H9 (cell line): ENCODE results near the gene OSBPL2. TPM values are rescaled to one million over a fixed set of nuclear protein-coding genes. Genes with fewer than 3 reads are reported as not detected.

Experiments
- DNase-seq: peaks from one replicate; pipeline ENCODE4 v3.0.0-alpha.2; 2017
- H2AFZ ChIP-seq: one replicate; pipeline ENCODE4 v1.6.1; 2013; ENCODE audit warnings: mild to moderate bottlenecking, low read length, control low read depth, moderate library complexity
- H2AK5ac ChIP-seq: 2 replicates; pipeline ENCODE4 v1.6.1; 2013; ENCODE audit warnings: low read length, control low read depth, mixed read lengths; ENCODE audit not compliant: insufficient read length
- H2BK120ac ChIP-seq: one replicate; pipeline ENCODE4 v1.6.1; 2013; ENCODE audit warnings: low read depth, mild to moderate bottlenecking, low read length, control low read depth, inconsistent platforms; ENCODE audit not compliant: poor library complexity, severe bottlenecking
- H2BK12ac ChIP-seq: 2 replicates; pipeline ENCODE4 v1.6.1; 2013; ENCODE audit warnings: low read length, control low read depth, mixed read lengths, low read depth; ENCODE audit not compliant: insufficient read length
- H2BK15ac ChIP-seq: 2 replicates; pipeline ENCODE4 v1.6.1; 2013; ENCODE audit warnings: low read depth, low read length, control low read depth
- H2BK20ac ChIP-seq: one replicate; pipeline ENCODE4 v1.6.1; 2013; ENCODE audit warnings: low read depth, mild to moderate bottlenecking, low read length, control low read depth, inconsistent platforms; ENCODE audit not compliant: poor library complexity, severe bottlenecking
- H2BK5ac ChIP-seq: 2 replicates; pipeline ENCODE4 v1.6.1; 2013; ENCODE audit warnings: low read length, control low read depth, mixed read lengths; ENCODE audit not compliant: insufficient read length
- H3K14ac ChIP-seq: 2 replicates; pipeline ENCODE4 v1.6.1; 2013; ENCODE audit warnings: low read length, control low read depth; ENCODE audit not compliant: insufficient read depth
- H3K18ac ChIP-seq: 2 replicates; pipeline ENCODE4 v1.6.1; 2013; ENCODE audit warnings: low read depth, mild to moderate bottlenecking, mixed read lengths, low read length, control low read depth; ENCODE audit not compliant: insufficient read length
- H3K23ac ChIP-seq: 2 replicates; pipeline ENCODE4 v1.6.1; 2013; ENCODE audit warnings: low read length, control low read depth, mixed read lengths, low read depth; ENCODE audit not compliant: insufficient read length
- H3K23me2 ChIP-seq: 2 replicates; pipeline ENCODE4 v1.6.1; 2013; ENCODE audit warnings: low read depth, mild to moderate bottlenecking, mixed read lengths, low read length, control low read depth; ENCODE audit not compliant: insufficient read length, poor library complexity, severe bottlenecking
- H3K27ac ChIP-seq: 2 replicates; pipeline ENCODE4 v1.5.1; 2013; ENCODE audit warnings: low read length, control low read depth, mixed read lengths, low read depth; ENCODE audit not compliant: insufficient read length
- H3K27me3 ChIP-seq: 2 replicates; pipeline ENCODE4 v1.6.1; 2013; ENCODE audit warnings: low read length, control low read depth, inconsistent platforms; ENCODE audit not compliant: insufficient read depth
- H3K4ac ChIP-seq: 2 replicates; pipeline ENCODE4 v1.6.1; 2013; ENCODE audit warnings: low read depth, mild to moderate bottlenecking, control low read depth, inconsistent platforms, low read length, moderate library complexity
- H3K4me1 ChIP-seq: 2 replicates; pipeline ENCODE4 v1.6.1; 2013; ENCODE audit warnings: low read length, control low read depth, inconsistent platforms; ENCODE audit not compliant: insufficient read depth
- H3K4me2 ChIP-seq: 2 replicates; pipeline ENCODE4 v1.6.1; 2013; ENCODE audit warnings: low read length, control low read depth, mixed read lengths; ENCODE audit not compliant: insufficient read length, insufficient read depth
- H3K56ac ChIP-seq: 2 replicates; pipeline ENCODE4 v1.6.1; 2013; ENCODE audit warnings: low read depth, mild to moderate bottlenecking, mixed read lengths, low read length, control low read depth; ENCODE audit not compliant: insufficient read length
- H3K79me1 ChIP-seq: 2 replicates; pipeline ENCODE4 v1.6.1; 2013; ENCODE audit warnings: low read depth, mild to moderate bottlenecking, moderate library complexity, low read length, control low read depth, inconsistent platforms; ENCODE audit not compliant: insufficient read depth, poor library complexity, severe bottlenecking
- H3K79me2 ChIP-seq: 2 replicates; pipeline ENCODE4 v1.6.1; 2013; ENCODE audit warnings: low read length, control low read depth, inconsistent platforms; ENCODE audit not compliant: insufficient read depth
- H3K9ac ChIP-seq: 2 replicates; pipeline ENCODE4 v1.6.1; 2013; ENCODE audit warnings: low read length, control low read depth, mixed read lengths; ENCODE audit not compliant: insufficient read length; ENCODE audit errors: extremely low read depth
- H3K9me3 ChIP-seq: one replicate; pipeline ENCODE4 v1.6.1; 2013; ENCODE audit warnings: low read depth, low read length, inconsistent platforms; ENCODE audit not compliant: control insufficient read depth
- H3T11ph ChIP-seq: one replicate; pipeline ENCODE4 v1.6.1; 2013; ENCODE audit warnings: mild to moderate bottlenecking, low read length, control low read depth, inconsistent platforms
- H4K20me1 ChIP-seq: one replicate; pipeline ENCODE4 v1.6.1; 2013; ENCODE audit not compliant: control insufficient read depth, insufficient read length, insufficient read depth
- H4K5ac ChIP-seq: 2 replicates; pipeline ENCODE4 v1.6.1; 2013; ENCODE audit warnings: low read depth, mild to moderate bottlenecking, mixed read lengths, low read length, control low read depth; ENCODE audit not compliant: insufficient read length
- H4K8ac ChIP-seq: replicated peaks from 2 replicates; pipeline ENCODE4 v1.6.1; 2013; ENCODE audit warnings: low read length, control low read depth, mixed read lengths, low read depth; ENCODE audit not compliant: insufficient read length
- H4K91ac ChIP-seq: 2 replicates; pipeline ENCODE4 v1.6.1; 2013; ENCODE audit warnings: low read depth, mild to moderate bottlenecking, moderate library complexity, mixed read lengths, low read length, control low read depth; ENCODE audit not compliant: insufficient read length
- H3K27ac Mint-ChIP-seq, 3 experiments: 2 replicates in 2 of 3; 3 replicates in 1 of 3; pipeline ENCODE4 v1.8.0; 2020 to 2021; ENCODE audit warnings: mixed read lengths in 3 of 3, mild to moderate bottlenecking in 1 of 3, moderate library complexity in 1 of 3
- H3K27me3 Mint-ChIP-seq: 2 replicates; pipeline ENCODE4 v1.8.0; 2021; ENCODE audit warnings: low read depth, mild to moderate bottlenecking, moderate library complexity, mixed read lengths
- H3K36me3 Mint-ChIP-seq, 3 experiments: 2 replicates in 2 of 3; 3 replicates in 1 of 3; pipeline ENCODE4 v1.8.0; 2020 to 2021; ENCODE audit warnings: low read depth in 3 of 3, mixed read lengths in 3 of 3; ENCODE audit not compliant: insufficient read depth in 1 of 3
- H3K4me1 Mint-ChIP-seq, 2 experiments: 2 replicates each; pipeline ENCODE4 v1.8.0; 2020; ENCODE audit warnings: mixed read lengths in 2 of 2
- H3K4me3 Mint-ChIP-seq, 2 experiments: 2 replicates in 1 of 2; 3 replicates in 1 of 2; pipeline ENCODE4 v1.8.0; 2020 to 2021; ENCODE audit warnings: mild to moderate bottlenecking in 2 of 2, mixed read lengths in 2 of 2, moderate library complexity in 1 of 2
- H3K9me3 Mint-ChIP-seq, 2 experiments: 2 replicates in 1 of 2; 3 replicates in 1 of 2; pipeline ENCODE4 v1.8.0; 2020; ENCODE audit warnings: mild to moderate bottlenecking in 2 of 2, mixed read lengths in 2 of 2, moderate library complexity in 1 of 2
- WGBS: extraction: QIAGEN DNeasy Blood & Tissue Kit; methylation state at CpG from one replicate; pipeline ENCODE4 v1.1.7; 2013; ENCODE audit warnings: missing lambda C conversion rate, low lambda C conversion rate, mixed read lengths; ENCODE audit not compliant: insufficient read length; ENCODE audit errors: extremely low coverage; 5-methylcytosine and 5-hydroxymethylcytosine counted together
- total RNA-seq: library from RNA; stranded (reverse); gene quantifications from 2 replicates; pipeline ENCODE4 v1.2.1, GENCODE V29; 2021
- TF ChIP-seq, protein P1 (sequence below): fragments of 200-600 bp; sonication (generic); conservative IDR thresholded peaks from 3 replicates; pipeline ENCODE4 v1.8.0; 2021; ENCODE audit warnings: antibody characterized with exemption, mild to moderate bottlenecking

Gene OSBPL2
- total RNA-seq, 1 experiment from 2014 or later = 47.3 TPM

- no peak overlapping the region for H3K4ac ChIP-seq
- no peak overlapping the region for H3K9ac ChIP-seq
- H3K9me3 ChIP-seq = no peaks in the 10 kb centered on the region
- H2BK5ac ChIP-seq = no peak overlapping the region
- H3K23ac ChIP-seq = no peak overlapping the region
- H3K79me2 ChIP-seq = no peaks in the 10 kb centered on the region
- DNase-seq = no peak
- Mint-ChIP-seq H3K9me3 (no peaks in the 10 kb centered on the region), H3K4me3 (no peak overlapping the region), H3K36me3 (no peaks in the 10 kb centered on the region), H3K27ac (no peak overlapping the region), H3K4me1 (peaks cover 2% of the 10 kb centered on the region in 2 experiments; a peak in 2 of 4 replicates), H3K27me3 (peaks cover 48% of the 10 kb centered on the region)
- no peak overlapping the region for H2AFZ ChIP-seq
- H4K91ac ChIP-seq = no peak overlapping the region
- no peak overlapping the region for H4K8ac ChIP-seq
- no peak overlapping the region for H3K27ac ChIP-seq
- no peaks in the 10 kb centered on the region; the same call in 1 of the 2 replicates for H3K4me1 ChIP-seq
- H2BK120ac ChIP-seq = no peak overlapping the region
- no peaks in the 10 kb centered on the region for H4K20me1 ChIP-seq
- no peaks in the 10 kb centered on the region for H3K23me2 ChIP-seq
- H3K27me3 ChIP-seq = no peaks in the 10 kb centered on the region; the same call in 1 of the 2 replicates
- H2BK20ac ChIP-seq = no peak overlapping the region
- no peak overlapping the region for H3K4me2 ChIP-seq
- TF ChIP-seq, protein P1, sequence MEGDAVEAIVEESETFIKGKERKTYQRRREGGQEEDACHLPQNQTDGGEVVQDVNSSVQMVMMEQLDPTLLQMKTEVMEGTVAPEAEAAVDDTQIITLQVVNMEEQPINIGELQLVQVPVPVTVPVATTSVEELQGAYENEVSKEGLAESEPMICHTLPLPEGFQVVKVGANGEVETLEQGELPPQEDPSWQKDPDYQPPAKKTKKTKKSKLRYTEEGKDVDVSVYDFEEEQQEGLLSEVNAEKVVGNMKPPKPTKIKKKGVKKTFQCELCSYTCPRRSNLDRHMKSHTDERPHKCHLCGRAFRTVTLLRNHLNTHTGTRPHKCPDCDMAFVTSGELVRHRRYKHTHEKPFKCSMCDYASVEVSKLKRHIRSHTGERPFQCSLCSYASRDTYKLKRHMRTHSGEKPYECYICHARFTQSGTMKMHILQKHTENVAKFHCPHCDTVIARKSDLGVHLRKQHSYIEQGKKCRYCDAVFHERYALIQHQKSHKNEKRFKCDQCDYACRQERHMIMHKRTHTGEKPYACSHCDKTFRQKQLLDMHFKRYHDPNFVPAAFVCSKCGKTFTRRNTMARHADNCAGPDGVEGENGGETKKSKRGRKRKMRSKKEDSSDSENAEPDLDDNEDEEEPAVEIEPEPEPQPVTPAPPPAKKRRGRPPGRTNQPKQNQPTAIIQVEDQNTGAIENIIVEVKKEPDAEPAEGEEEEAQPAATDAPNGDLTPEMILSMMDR = no peak
- no peak overlapping the region for H2BK12ac ChIP-seq
- no peak overlapping the region for H3T11ph ChIP-seq
- no peak overlapping the region for H3K14ac ChIP-seq
- no peak overlapping the region for H2BK15ac ChIP-seq
- H3K18ac ChIP-seq = no peak overlapping the region
- no peak overlapping the region for H4K5ac ChIP-seq
- no peak overlapping the region for H2AK5ac ChIP-seq
- no peak overlapping the region for H3K56ac ChIP-seq
- no peaks in the 10 kb centered on the region for H3K79me1 ChIP-seq
- no CpG with 5 or more reads among the region's 24 CpGs for WGBS
These were observed 11.4 kb upstream of the OSBPL2 start for GRCh38 chr20:62226707-62227590.
